Stimulated activated CD4-positive, alpha-beta T cell treated with anti-CD3 and anti-CD28 coated beads, Interleukin-15, amount 100 ng/mL, for 48 hours (primary cell): ENCODE results near the gene COL17A1.

Experiments
- DNase-seq, 2 donors: peaks; one replicate each; pipeline ENCODE4 v3.0.0-alpha.2; 2020; ENCODE audit warnings: low read depth in 2 of 2

COL17A1 gene

DNA sequence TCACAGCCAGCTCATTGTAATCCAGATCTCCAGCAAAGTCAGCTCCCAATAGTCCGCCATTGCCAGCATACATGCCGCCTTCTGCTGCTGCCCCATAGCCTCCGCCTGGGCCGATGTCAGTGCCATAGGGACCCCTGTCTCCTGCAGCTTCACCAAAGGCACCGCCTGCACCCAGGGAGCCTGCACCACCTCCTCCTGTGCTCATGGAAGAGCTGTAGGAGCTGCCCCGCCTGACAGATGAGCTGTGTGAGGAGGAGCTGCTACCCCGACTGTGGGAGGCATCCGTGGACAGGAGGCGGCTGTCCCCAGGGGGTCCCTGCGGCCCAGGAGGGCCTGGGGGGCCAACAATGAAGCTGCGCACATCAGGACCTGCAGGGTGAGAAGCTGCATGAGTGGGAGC is 51.7 kb downstream of the COL17A1 start:
- DNase-seq, result no peak

DNA sequence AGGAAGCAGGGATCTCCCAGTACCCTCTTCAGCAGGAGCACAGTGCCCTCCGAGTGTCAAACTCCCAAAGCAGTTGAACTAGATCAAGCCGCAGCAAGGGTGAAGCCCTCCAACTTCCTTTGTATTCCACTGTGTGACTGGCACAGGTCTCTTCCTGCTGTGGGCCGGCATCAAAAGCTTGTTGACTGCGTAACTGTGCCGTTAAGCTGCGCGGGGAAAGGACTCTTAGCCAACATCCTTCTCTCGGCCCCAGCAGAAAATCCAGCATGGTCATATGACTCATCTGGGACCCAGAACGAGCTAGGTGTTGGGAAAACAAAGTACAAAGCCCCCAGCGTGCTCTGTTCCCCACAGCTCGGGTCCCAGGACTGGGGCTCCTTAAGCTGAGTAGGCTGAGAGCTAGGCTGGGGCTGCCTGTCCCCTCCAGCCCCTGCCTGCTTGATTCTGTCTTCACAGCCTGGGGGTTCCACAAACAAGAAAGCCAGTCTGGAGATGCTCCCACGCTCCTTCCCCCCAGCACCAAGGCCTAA is 52.2 kb downstream of the COL17A1 start:
- DNase-seq, result no peak

DNA sequence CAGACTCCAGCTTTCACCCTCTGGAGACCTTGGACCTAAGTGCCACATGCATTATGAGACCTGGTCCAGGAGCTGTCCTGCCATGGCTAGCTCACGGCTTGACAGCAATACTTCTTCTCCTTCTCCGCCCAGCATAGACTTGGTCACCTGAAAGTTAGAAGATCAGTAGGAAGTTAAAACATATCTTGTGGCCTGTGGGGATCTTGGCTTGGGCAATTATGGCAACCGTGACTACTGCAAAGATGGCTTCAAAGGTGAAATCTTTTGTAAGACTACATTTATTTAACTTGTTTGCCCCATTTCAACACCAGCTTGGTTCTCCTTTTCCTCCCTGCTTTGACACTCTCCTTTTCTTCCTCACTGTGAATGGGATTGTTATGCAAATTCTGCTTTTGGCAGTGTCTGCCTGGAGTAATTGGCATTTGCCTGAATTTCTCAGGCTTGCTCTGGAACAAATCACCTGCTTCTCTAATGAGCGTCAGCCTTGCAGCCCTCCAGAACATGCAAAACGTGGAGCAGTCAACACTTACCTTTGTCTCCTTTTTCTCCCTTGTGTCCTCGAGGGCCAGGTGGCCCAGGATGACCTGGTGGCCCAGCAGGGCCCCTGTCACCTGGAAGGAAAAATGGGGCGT is 53.4 kb downstream of the COL17A1 start:
- no peak for DNase-seq

DNA sequence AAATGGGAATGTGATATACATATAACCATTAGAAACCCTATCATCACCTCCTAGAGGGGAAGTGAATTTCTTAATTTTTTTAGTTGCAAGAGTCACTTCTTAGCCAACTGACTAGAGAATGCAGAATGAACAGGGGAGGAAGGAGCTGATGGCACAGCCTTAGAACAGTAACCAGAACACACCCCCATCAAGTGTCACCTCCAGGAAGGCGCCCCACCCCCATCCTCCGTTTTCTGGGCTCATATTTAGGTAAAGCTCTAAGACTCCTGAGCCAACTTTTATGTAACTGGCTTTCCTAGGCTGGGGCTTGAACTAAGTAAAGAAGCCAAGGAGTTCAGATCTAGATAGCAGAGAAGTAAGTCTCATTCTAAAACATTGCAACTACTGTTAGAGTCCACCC is 54.0 kb downstream of the COL17A1 start:
- no peak for DNase-seq

DNA sequence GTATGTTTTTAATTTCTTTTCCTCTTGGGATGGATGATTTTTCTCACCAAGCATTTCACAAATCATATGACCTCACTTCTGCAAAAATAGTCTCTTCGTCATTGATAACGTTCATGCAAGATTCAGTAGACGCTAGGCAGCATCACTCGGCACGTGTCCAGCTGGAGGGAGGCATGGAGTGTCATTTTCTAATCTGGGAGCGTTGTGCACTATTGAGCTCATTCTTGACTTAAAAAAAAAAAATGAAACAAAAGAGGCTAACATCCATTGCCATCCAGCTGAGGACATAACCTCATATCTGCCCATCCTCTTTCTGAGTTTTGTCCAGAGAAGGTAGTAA is 56.2 kb downstream of the COL17A1 start:
- no peak for DNase-seq

GRCh38 chr10:104028823-104029520 is 56.7 kb downstream of the COL17A1 start:
- DNase-seq, result no peak

GRCh38 chr10:104028146-104028545 is 57.5 kb downstream of the COL17A1 start:
- DNase-seq, result peak in 1 of 2 donors; percentile 15

- no peak for DNase-seq
Observed at GRCh38 chr10:104026762-104027161, 58.9 kb downstream of the COL17A1 start.

DNA sequence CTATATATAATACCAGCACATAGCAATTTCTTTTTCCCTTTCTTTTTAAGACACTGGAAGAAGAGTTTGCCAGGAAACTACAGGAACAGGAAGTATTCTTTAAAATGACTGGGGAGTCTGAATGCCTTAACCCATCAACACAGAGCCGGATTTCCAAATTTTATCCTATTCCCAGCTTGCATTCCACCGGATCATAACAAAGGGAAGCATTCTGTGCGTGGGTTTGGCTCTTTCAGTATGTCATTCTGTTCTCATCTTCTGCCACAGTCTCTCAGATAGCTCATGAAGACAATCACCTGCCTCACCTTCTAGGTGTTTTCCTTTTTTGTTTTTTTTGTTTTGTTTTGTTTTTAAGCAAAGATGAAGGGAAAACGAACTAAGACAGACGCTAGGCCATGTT is 60.2 kb downstream of the COL17A1 start:
- no peak for DNase-seq

DNA sequence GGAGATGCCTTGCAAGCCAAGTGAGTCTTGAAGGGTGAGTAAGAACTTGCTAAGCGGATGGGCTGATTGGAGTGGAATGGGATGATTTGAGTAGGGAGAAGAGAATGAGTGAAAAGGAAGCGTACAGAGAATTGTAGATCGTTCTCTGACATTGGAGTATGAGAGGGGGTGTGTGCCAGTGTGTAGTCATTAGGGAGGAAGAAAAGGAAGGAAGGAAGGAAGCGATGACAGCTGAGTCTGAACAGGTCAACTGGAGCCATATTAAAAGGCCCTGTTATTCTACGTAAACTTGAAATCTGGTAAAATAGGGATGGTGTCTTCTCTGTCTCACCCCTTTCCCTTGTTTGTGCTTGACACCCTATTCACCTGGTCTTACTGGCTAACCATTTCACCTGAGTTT is 63.7 kb downstream of the COL17A1 start:
- DNase-seq, result no peak

GRCh38 chr10:104021246-104021645 is 64.4 kb downstream of the COL17A1 start:
- DNase-seq, result no peak

GRCh38 chr10:104020020-104020419 is 65.7 kb downstream of the COL17A1 start:
- no peak for DNase-seq

DNA sequence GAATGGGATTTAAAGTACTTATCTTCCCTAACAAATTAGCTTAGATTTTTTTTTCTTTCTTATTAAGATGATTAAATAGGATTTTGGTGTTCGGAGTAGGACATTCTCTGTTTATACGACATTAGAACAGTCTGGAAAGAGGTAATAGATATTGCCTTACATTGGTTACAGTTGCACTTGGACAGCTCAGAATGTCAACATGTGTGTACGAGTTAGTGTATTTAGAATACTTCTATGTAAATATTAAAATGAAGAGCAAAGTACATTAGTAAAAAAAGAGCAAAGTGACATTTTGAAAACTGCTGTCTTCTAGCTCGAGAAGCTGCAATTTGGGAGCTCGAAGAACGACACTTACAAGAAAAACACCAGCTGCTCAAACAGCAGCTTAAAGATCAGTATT is 67.2 kb downstream of the COL17A1 start:
- no peak for DNase-seq

DNA sequence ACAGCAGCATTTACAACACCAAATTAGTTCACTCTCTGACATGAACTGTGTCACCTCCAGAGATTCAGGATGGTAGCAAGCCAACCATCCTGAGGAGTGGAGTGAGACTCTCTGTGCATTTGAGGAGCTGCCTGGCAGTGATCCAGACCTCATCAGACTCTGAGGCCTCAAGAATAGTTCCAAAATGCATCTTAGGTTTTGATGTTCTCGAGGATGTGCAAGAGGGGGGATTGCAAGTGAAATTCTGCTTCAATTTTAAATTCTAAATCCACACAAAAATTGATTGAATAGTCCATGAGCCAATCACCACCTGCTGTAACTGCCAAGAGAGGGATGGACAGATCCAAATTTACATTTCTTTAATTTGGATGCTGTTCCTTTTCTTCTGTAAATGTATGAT is 69.0 kb downstream of the COL17A1 start:
- DNase-seq, result no peak

- no peak for DNase-seq
Observed at GRCh38 chr10:104014176-104014575, 71.5 kb downstream of the COL17A1 start.

GRCh38 chr10:104013489-104013888 is 72.2 kb downstream of the COL17A1 start:
- no peak for DNase-seq

GRCh38 chr10:104011904-104012303 is 73.8 kb downstream of the COL17A1 start:
- DNase-seq, result no peak

- no peak for DNase-seq
Observed at GRCh38 chr10:104005172-104005863, 80.4 kb downstream of the COL17A1 start.

DNA sequence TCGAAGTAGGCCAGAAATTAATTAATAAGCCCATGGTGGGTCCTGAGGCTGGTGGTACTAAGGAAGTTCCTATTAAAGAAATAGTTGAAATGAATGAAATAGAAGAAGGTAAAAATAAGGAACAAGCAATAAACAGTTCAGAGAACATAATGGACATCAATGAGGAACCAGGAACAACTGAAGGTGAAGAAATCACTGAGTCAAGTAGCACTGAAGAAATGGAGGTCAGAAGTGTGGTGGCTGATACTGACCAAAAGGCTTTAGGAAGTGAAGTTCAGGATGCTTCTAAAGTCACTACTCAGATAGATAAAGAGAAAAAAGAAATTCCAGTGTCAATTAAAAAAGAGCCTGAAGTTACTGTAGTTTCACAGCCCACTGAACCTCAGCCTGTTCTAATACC is 82.8 kb downstream of the COL17A1 start:
- DNase-seq, result no peak

- no peak for DNase-seq
Observed at GRCh38 chr10:103998805-103999204, 86.9 kb downstream of the COL17A1 start.

- DNase-seq, result no peak
Observed at GRCh38 chr10:103995134-103995533, 90.5 kb downstream of the COL17A1 start.

DNA sequence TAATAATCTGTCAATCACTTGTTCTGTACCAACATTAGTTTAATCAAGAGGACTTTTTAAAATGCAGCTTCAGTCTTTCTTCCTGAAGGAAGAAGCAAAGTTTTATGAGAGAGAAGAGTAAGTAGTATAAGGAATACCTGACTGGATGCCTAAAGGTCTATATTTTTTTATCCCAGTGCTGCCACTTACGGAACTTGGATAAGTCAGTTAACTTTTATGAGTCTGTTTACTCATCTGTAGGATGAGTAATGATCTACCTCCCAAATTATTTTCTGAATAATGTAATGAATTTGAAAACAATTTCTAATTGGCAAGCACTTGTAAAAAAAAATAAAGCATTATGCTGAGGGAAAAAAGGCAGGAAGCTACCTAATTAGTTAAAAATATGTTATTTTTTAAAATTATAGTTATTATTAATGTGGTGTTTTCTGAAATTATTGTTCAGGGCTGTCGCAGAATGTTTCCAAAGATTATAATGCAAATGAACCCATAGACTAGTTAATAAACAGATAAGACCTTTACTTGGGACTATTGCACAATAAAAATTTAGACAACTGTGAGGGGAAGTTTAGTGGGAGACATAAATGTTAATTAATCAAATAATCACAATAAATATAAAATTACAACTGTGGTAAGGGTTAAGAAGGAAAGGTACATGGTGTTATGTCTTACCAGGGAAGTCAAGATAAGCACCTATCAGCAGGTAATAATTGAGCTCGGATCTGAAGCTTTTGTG is 94.1 kb downstream of the COL17A1 start:
- no peak for DNase-seq
